Natural killer cell (primary cell): Measurements from ENCODE around the gene DNMBP. TPM values are rescaled to one million over a fixed set of nuclear protein-coding genes. Genes with fewer than 3 reads are reported as not detected.

Source experiments
- ATAC-seq, 3 donors: fragments of 150-1000 bp in 2 of 3; fragments of 200-7000 bp in 1 of 3; cut with Tn5 transposase; 1 replicate in 1 of 3; 2 replicates in 2 of 3; pipeline ENCODE4 v1.10.0; 2021; ENCODE audit warnings: mild to moderate bottlenecking in 2 of 3, moderate library complexity in 2 of 3
- DNase-seq, 2 donors: peaks; one replicate each; pipeline versions ENCODE4 v3.0.0 to v3.0.0-alpha.2; 2013 to 2021; ENCODE audit warnings: mixed read lengths in 1 of 2
- H3K27ac ChIP-seq: one replicate; pipeline ENCODE4 v1.5.1; 2013; ENCODE audit warnings: mild to moderate bottlenecking, low read length
- H3K27me3 ChIP-seq: one replicate; pipeline ENCODE4 v1.6.1; 2013; ENCODE audit warnings: low read length; ENCODE audit not compliant: control insufficient read depth, insufficient read depth
- H3K36me3 ChIP-seq: one replicate; pipeline ENCODE4 v1.6.1; 2013; ENCODE audit warnings: low read length; ENCODE audit not compliant: control insufficient read depth, insufficient read depth
- H3K4me1 ChIP-seq: one replicate; pipeline ENCODE4 v1.6.1; 2013; ENCODE audit warnings: low read length; ENCODE audit not compliant: control insufficient read depth, insufficient read depth
- H3K4me3 ChIP-seq: one replicate; pipeline ENCODE4 v1.5.1; 2013; ENCODE audit warnings: low read length
- H3K9me3 ChIP-seq: one replicate; pipeline ENCODE4 v1.6.1; 2013; ENCODE audit warnings: low read length; ENCODE audit not compliant: control insufficient read depth, insufficient read depth
- H3K27ac Mint-ChIP-seq, 2 donors: one replicate each; pipeline ENCODE4 v1.8.0; 2022; ENCODE audit warnings: mild to moderate bottlenecking in 2 of 2, mixed read lengths in 2 of 2, moderate library complexity in 1 of 2
- H3K27me3 Mint-ChIP-seq, 2 donors: one replicate each; pipeline ENCODE4 v1.8.0; 2022; ENCODE audit warnings: low read depth in 2 of 2, mixed read lengths in 2 of 2
- H3K36me3 Mint-ChIP-seq: one replicate; pipeline ENCODE4 v1.8.0; 2022; ENCODE audit warnings: mixed read lengths
- H3K4me1 Mint-ChIP-seq, 2 donors: one replicate each; pipeline ENCODE4 v1.8.0; 2022; ENCODE audit warnings: mixed read lengths in 2 of 2
- H3K4me3 Mint-ChIP-seq: one replicate; pipeline ENCODE4 v1.8.0; 2022; ENCODE audit warnings: mild to moderate bottlenecking, moderate library complexity, mixed read lengths
- H3K9me3 Mint-ChIP-seq, 2 donors: one replicate each; pipeline ENCODE4 v1.8.0; 2022; ENCODE audit warnings: mixed read lengths in 2 of 2
- WGBS: methylation state at CpG from one replicate; pipeline ENCODE4 v1.1.7; 2013; ENCODE audit warnings: missing lambda C conversion rate; ENCODE audit not compliant: insufficient coverage; 5-methylcytosine and 5-hydroxymethylcytosine counted together
- intact Hi-C: fragments of 100-400 bp; cut with micrococcal nuclease; formaldehyde crosslinking; loops from one replicate; pipeline ENCODE4 v1.14.2; 2022
- total RNA-seq, 4 donors: library from RNA; stranded (reverse); fragments of 120-200 nt in 1 of 4; gene quantifications; one replicate each; pipeline versions ENCODE4 v1.2.3 to v1.2.4, GENCODE V29; 2013 to 2022
- TF ChIP-seq, protein P1 (sequence below): fragments of 200-600 bp; IDR thresholded peaks from one replicate; pipeline ENCODE4 v1.8.0; 2022; ENCODE audit warnings: antibody characterized with exemption

DNMBP gene
- total RNA-seq, 3 donors from 2014 or later (not counting 1 experiment from before 2014, with no cell fraction given): 13.8 to 15.4 (median 14.4) TPM

- H3K4me1 Mint-ChIP-seq: peaks cover 26 to 39% of the 10 kb centered on the region in 2 donors
Measured at GRCh38 chr10:100004805-100005510, 4.8 kb downstream of the DNMBP start.

GRCh38 chr10:100000109-100000644, 9.6 kb downstream of the DNMBP start:
- no peak overlapping the region for H3K4me3 ChIP-seq
- ATAC-seq (no peak), DNase-seq (no peak)
- Mint-ChIP-seq H3K4me3 (no peak overlapping the region), H3K36me3 (no peaks in the 10 kb centered on the region), H3K9me3 (no peaks in the 10 kb centered on the region), H3K27ac (peak overlapping the region in 1 of 2 donors; percentile 61), H3K4me1 (peaks cover 24 to 30% of the 10 kb centered on the region in 2 donors), H3K27me3 (no peaks in the 10 kb centered on the region)
- TF ChIP-seq, protein P1, sequence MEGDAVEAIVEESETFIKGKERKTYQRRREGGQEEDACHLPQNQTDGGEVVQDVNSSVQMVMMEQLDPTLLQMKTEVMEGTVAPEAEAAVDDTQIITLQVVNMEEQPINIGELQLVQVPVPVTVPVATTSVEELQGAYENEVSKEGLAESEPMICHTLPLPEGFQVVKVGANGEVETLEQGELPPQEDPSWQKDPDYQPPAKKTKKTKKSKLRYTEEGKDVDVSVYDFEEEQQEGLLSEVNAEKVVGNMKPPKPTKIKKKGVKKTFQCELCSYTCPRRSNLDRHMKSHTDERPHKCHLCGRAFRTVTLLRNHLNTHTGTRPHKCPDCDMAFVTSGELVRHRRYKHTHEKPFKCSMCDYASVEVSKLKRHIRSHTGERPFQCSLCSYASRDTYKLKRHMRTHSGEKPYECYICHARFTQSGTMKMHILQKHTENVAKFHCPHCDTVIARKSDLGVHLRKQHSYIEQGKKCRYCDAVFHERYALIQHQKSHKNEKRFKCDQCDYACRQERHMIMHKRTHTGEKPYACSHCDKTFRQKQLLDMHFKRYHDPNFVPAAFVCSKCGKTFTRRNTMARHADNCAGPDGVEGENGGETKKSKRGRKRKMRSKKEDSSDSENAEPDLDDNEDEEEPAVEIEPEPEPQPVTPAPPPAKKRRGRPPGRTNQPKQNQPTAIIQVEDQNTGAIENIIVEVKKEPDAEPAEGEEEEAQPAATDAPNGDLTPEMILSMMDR: no peak
- no peaks in the 10 kb centered on the region for H3K27me3 ChIP-seq
- intact Hi-C loops: no loop called here
- H3K9me3 ChIP-seq: no peaks in the 10 kb centered on the region
- 99% methylated on average over 4 of the region's 6 CpGs for WGBS
- no peaks in the 10 kb centered on the region for H3K4me1 ChIP-seq
- no peak overlapping the region for H3K27ac ChIP-seq
- H3K36me3 ChIP-seq: no peaks in the 10 kb centered on the region

More at GRCh38 chr10:100004805-100005510, 4.8 kb downstream of the DNMBP start:
- intact Hi-C loops: no loop called here
- Histone ChIP-seq H3K36me3 (no peaks in the 10 kb centered on the region), H3K9me3 (no peaks in the 10 kb centered on the region), H3K4me1 (peaks cover 6% of the 10 kb centered on the region), H3K27me3 (no peaks in the 10 kb centered on the region), H3K27ac (no peak overlapping the region), H3K4me3 (no peak overlapping the region)
- no peaks in the 10 kb centered on the region for H3K36me3 Mint-ChIP-seq
- no peaks in the 10 kb centered on the region for H3K9me3 Mint-ChIP-seq
- H3K4me3 Mint-ChIP-seq: no peak overlapping the region
- H3K27ac Mint-ChIP-seq: no peak overlapping the region
- TF ChIP-seq, protein P1: no peak
- no peak for DNase-seq
- H3K27me3 Mint-ChIP-seq: no peaks in the 10 kb centered on the region
- no peak for ATAC-seq
- WGBS: 100% methylated on average over 1 of the region's 3 CpGs

GRCh38 chr10:99999319-100000108, 10.2 kb downstream of the DNMBP start:
- H3K4me3 ChIP-seq: no peak overlapping the region
- no peaks in the 10 kb centered on the region for H3K36me3 ChIP-seq
- Mint-ChIP-seq H3K36me3 (no peaks in the 10 kb centered on the region), H3K4me1 (peaks cover 31 to 37% of the 10 kb centered on the region in 2 donors), H3K9me3 (no peaks in the 10 kb centered on the region), H3K27me3 (no peaks in the 10 kb centered on the region), H3K27ac (peak overlapping the region in 1 of 2 donors; percentile 61), H3K4me3 (peak overlapping the region; percentile 25)
- ATAC-seq (no peak), DNase-seq (no peak)
- TF ChIP-seq, protein P1: no peak
- H3K4me1 ChIP-seq: peaks cover 6% of the 10 kb centered on the region
- 92% methylated on average over 7 of the region's 8 CpGs for WGBS
- H3K27me3 ChIP-seq: no peaks in the 10 kb centered on the region
- intact Hi-C loops: no loop called here
- H3K9me3 ChIP-seq: no peaks in the 10 kb centered on the region
- H3K27ac ChIP-seq: no peak overlapping the region
